GM19324 (cell line): Measurements from ENCODE around the gene SLC39A13.
"Not testable (repeated sequence)": the region's sequence is repeated elsewhere in the genome, so short reads cannot be mapped to it uniquely, and the experiment has no call there.

Source experiments
- ATAC-seq: cut with Tn5 transposase; IDR thresholded peaks from one replicate; pipeline ENCODE4 v1.9.1; 2021; ENCODE audit warnings: mild to moderate bottlenecking, moderate library complexity; ENCODE audit not compliant: unreplicated experiment, low FRiP score

The SLC39A13 gene

DNA sequence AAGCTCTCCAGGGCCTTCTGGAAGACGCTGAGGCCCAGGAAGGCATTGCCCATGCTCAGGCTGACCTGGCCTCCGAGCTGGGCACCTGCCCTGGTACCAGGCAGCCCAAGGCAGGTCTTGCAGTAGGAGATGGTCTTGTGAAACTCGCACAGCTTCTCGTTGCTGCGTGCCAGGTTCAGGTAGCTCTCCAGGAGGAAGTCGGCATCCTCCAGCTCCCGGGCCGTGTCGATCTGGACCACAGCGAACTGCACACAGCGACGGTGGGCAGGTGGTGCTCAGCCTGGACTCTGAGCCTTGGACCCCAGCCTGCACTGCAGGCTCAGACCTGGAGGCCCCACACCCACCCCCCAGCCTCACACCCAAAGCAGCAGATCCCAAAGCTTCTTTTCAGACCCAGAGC, 39.5 kb downstream of the SLC39A13 start:
- ATAC-seq, result no peak

DNA sequence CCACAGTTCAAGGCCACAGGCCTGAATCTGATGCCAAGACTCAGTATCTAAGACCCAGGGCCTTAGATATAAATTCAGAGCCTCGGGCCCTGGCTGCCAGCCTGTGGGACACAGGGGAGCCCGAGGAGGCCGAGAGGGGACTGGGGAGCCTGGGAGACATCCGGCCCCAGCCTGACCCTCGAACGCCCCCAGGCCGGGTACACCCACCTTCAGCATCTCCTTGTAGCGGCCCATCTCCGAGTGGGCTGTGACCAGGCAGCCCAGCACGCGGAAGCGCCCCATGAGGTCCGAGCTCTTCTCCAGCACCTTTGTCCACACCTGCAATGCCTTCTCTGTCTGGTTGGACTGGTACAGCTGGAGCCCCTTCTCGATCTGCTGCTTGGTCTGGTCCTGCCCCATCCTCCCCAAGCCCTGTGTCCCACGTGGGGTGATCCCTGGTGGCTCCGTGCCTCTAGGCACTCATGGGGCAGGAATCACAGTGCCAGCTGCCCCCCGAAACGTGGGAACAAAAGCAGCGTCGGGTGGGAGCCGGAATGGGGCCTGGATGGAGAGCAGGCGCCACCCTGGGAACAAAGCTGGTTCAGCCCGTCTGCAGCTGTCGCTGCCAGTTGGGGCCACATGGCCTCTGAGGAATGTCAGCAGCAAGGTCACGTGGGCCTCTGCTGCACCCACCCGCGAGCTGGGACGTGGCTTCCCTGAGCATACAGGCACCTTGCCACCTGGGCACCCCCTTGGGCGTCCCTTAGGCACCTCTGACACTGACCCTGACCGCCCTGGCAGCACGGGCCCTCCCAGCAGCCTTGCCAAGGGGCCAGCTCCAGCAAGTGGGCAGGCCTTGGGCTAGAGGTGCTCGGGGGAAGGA, 40.4 kb downstream of the SLC39A13 start, which contains the start of gene RAPSN:
RAPSN (minus strand) TSS at position 571 of the 862 bp plus-strand sequence; CDS start at position 399, 172 bp downstream.
- ATAC-seq, result no peak

DNA sequence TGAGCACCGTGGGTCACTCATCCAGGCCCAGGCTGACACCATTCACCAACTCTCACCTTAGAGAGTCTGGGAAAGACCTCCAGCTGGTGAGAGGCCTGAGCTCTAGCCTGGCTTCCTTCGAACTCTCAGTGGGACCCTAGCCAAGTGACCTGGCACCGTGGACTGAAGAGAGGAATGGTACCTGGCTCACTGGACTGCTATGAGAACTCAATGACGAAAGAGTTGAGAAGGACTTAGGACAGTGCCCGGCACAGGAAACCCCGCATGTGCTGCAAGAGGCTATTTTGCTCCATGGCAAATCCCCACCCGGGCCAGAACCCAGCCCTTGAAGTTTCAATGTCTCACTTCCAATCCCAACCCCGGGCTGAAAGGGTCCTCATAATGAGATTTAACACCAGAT, 41.2 kb downstream of the SLC39A13 start:
- ATAC-seq, result no peak

DNA sequence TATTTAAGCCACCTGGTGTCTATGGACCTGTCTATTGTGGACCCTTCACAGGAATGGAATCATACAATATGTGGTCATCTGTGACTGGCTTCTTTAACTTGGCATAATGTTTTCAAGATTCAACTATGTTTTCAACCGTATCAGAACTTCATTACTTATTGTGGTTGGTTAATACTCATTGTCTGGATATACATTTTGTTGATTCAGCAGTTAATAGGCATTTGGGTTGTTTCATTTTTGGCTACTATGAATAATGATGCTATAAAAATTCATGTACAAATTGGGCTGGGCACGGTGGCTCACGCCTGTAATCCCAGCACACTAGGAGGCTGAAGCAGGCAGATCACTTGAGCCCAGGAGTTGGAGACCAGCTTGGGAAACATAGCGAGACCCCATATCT, 43.0 kb downstream of the SLC39A13 start:
- no peak for ATAC-seq

DNA sequence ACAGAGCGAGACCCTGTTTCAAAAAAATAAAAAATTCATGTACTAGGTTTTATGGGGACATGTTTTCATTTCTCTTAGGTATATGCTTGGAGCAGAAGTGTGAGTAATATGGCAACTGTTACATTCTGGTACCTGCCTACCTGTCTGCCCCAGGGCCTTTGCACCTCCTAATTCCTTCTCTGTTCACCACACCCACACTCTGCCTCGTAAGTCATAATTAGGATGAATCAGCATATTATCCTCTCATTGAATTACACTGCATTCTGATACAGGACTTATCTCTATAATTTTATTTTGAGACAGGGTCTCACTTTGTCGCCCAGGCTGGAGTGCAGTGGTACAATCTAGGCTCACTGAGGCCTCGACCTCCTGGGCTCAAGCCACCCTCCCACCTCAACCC, 43.6 kb downstream of the SLC39A13 start:
- no peak for ATAC-seq

DNA sequence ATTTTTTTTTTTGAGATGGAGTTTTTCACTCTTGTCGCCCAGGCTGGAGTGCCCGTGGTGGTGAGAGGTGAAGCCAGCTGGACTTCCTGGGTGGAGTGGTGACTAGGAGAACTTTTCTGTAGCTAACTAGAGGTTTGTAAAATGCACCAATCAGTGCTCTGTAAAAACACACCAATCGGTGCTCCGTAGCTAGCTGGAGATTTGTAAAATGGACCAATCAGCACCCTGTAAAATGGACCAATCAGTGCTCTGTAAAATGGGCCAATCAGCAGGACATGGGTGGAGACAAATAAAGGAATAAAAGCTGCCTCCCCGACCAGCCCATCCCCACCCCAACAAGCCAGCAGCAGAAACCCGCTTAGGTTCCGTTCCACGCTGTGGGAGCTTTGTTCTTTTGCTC, 45.0 kb downstream of the SLC39A13 start:
- ATAC-seq, result no peak

DNA sequence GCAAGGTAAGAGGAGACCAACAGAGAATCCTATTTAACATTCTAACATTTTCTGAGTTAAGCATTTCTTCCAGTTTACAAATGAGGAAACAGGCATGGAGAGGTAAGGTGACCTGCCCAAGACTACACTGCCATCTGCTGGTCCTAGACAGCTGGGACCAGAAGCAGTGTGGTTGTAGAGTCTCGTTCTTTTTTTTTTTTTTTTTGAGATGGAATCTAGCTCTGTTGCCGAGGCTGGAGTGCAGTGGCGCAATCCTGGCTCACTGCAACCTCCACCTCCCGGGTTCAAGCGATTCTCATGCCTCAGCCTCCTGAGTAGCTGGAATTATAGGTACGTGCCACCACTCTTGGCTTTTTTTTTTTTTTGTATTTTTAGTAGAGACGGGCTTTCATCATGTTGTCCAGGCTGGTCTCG, 45.9 kb downstream of the SLC39A13 start:
- not testable (repeated sequence) for ATAC-seq

DNA sequence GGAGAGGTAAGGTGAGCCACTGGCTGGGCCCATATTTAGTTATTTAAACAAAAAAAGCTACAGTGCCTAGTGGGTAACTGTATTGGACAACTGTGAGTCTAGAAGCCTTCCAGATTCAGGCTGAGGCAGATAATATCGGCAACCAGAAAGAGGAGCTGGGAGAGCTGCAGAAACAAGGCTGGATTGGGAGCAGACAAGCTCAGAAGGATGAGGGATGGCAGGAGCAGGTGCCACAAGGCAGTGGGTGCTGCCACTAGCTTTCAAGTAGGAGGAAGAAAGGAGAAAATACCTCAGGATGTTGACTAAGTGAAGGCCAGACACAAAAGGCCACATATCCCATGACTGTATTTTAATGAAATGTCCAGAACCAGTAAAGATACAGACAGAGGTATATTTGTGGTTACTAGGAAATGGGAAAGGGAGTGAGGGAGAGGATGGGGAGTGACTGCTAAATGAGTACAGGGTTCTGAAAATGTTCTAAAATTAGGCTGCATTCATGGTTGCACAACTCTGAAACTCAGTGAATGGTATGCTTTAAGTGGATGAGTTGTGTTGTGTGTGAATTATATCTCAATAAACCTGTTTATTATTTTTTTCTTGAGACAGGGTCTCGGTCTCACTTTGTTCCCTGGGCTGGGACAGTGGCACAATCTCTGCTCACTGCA, 52.3 kb downstream of the SLC39A13 start:
- no peak for ATAC-seq

DNA sequence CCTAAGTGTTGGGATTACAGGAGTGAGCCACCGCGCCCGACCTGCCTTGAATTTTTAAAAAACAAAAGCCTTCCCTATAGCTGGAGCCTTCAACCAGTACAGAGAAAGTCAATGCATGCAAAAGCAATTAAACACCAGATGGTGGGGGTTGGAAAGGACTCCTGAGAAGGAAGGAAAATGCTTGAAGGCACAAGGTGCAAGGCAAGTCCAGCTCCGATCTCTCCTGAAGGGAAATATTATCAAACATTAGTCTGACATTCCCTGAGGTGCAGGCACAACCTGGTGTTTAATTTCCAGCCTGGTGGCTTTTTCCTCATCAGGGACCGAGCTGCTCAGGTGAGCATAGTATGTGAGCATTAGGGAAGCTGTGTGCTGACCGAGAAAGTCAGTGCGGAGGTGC, 53.5 kb downstream of the SLC39A13 start:
- no peak for ATAC-seq

DNA sequence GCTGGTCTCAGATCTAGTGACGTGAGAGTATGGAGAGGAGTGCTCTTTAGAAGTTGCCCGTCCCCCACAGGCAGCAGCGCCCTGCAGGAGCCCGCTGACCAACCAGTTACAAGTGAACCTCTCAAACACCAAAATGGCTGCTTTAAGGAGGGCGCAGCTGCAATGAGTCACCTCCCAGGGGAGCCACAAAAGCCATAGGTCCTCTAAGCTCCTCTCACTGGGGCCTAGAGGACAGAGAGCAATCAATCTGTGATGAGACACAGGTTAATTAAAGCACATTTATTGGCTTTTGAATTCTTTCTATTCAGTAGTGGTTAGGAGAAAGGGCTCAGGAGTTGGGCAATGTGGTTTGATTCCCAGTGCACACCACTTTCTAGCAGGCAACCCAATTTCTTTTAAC, 56.1 kb downstream of the SLC39A13 start:
- ATAC-seq, result no peak
